Karpas-422 (cell line): ENCODE data around the gene CDK14. TPM values are rescaled to one million over a fixed set of nuclear protein-coding genes. Genes with fewer than 3 reads are reported as not detected.

Source experiments
- DNase-seq: peaks from one replicate; pipeline ENCODE4 v3.0.0-alpha.2; 2015
- H2AFZ ChIP-seq: fragments of 200-600 bp; sonication (generic); 2 replicates; pipeline ENCODE4 v1.6.1; 2014; ENCODE audit warnings: antibody characterized with exemption, low read length, mixed read lengths
- H3K27ac ChIP-seq: fragments of 200-600 bp; sonication (generic); 2 replicates; pipeline ENCODE4 v1.5.1; 2014; ENCODE audit warnings: mild to moderate bottlenecking, low read length, moderate library complexity
- H3K27me3 ChIP-seq: fragments of 200-600 bp; sonication (generic); 2 replicates; pipeline ENCODE4 v1.6.1; 2014; ENCODE audit warnings: low read length, mixed read lengths
- H3K36me3 ChIP-seq: fragments of 200-600 bp; sonication (generic); 2 replicates; pipeline ENCODE4 v1.6.1; 2014; ENCODE audit warnings: low read length, mixed read lengths; ENCODE audit not compliant: insufficient read depth
- H3K4me1 ChIP-seq: fragments of 200-600 bp; sonication (generic); 2 replicates; pipeline ENCODE4 v1.6.1; 2014; ENCODE audit warnings: mild to moderate bottlenecking, low read length, mixed read lengths
- H3K4me2 ChIP-seq: fragments of 200-600 bp; sonication (generic); 2 replicates; pipeline ENCODE4 v1.6.1; 2014; ENCODE audit warnings: low read length, low read depth, mild to moderate bottlenecking; ENCODE audit not compliant: poor library complexity, severe bottlenecking
- H3K4me3 ChIP-seq: fragments of 200-600 bp; sonication (generic); 2 replicates; pipeline ENCODE4 v1.5.1; 2014; ENCODE audit warnings: mild to moderate bottlenecking, antibody characterized with exemption, low read length, mixed read lengths
- H3K79me2 ChIP-seq: fragments of 200-600 bp; sonication (generic); 2 replicates; pipeline ENCODE4 v1.6.1; 2014; ENCODE audit warnings: mild to moderate bottlenecking, low read length, mixed read lengths
- H3K9ac ChIP-seq: fragments of 200-600 bp; sonication (generic); 2 replicates; pipeline ENCODE4 v1.6.0; 2014; ENCODE audit warnings: low read length
- H3K9me2 ChIP-seq: fragments of 200-600 bp; sonication (generic), shearing (Covaris generic); replicated peaks from 2 replicates; pipeline ENCODE4 v1.6.0; 2014; ENCODE audit warnings: mild to moderate bottlenecking, low read length, moderate library complexity; ENCODE audit not compliant: insufficient read depth
- H3K9me3 ChIP-seq: fragments of 300-700, 200-600 bp; sonication (generic); 2 replicates; pipeline ENCODE4 v1.6.1; 2014; ENCODE audit warnings: low read length, mixed read lengths
- H4K20me1 ChIP-seq: fragments of 200-600 bp; sonication (generic); 2 replicates; pipeline ENCODE4 v1.6.1; 2014; ENCODE audit warnings: mild to moderate bottlenecking, antibody characterized with exemption, low read length, low read depth; ENCODE audit not compliant: insufficient read depth
- total RNA-seq: library from RNA; depleted of rRNA; stranded (reverse); fragments of >200 nt; shearing (Covaris generic); gene quantifications from 2 replicates; pipeline ENCODE4 v1.2.3, GENCODE V29; 2014; ENCODE audit warnings: low replicate concordance

CDK14 gene
- total RNA-seq, 1 experiment from 2014 or later: 121 TPM

GRCh38 chr7:90758933-90759562 lies 162.9 kb downstream of the CDK14 start:
- Histone ChIP-seq H3K27me3 (no peaks in the 10 kb centered on the region), H3K4me1 (peaks cover 98% of the 10 kb centered on the region), H3K4me3 (no peak overlapping the region), H3K9me3 (no peaks in the 10 kb centered on the region), H2AFZ (no peak overlapping the region), H4K20me1 (no peaks in the 10 kb centered on the region), H3K79me2 (peaks cover 71% of the 10 kb centered on the region), H3K4me2 (peak overlapping the region; percentile 52), H3K9me2 (no peaks in the 10 kb centered on the region), H3K9ac (peak overlapping the region; percentile 56), H3K27ac (peak overlapping the region; percentile 93), H3K36me3 (peaks cover 4% of the 10 kb centered on the region)
- peak; percentile 48 for DNase-seq

GRCh38 chr7:90759710-90760109 lies 163.6 kb downstream of the CDK14 start:
- Histone ChIP-seq H3K4me3 (no peak overlapping the region), H3K36me3 (peaks cover 4% of the 10 kb centered on the region), H3K9me2 (no peaks in the 10 kb centered on the region), H4K20me1 (no peaks in the 10 kb centered on the region), H3K9ac (peak overlapping the region; percentile 56), H2AFZ (no peak overlapping the region), H3K79me2 (peaks cover 77% of the 10 kb centered on the region), H3K9me3 (no peaks in the 10 kb centered on the region), H3K27ac (peak overlapping the region; percentile 93), H3K4me2 (peak overlapping the region; percentile 40), H3K27me3 (no peaks in the 10 kb centered on the region), H3K4me1 (peaks cover 98% of the 10 kb centered on the region)
- DNase-seq: peak; percentile 41

DNA sequence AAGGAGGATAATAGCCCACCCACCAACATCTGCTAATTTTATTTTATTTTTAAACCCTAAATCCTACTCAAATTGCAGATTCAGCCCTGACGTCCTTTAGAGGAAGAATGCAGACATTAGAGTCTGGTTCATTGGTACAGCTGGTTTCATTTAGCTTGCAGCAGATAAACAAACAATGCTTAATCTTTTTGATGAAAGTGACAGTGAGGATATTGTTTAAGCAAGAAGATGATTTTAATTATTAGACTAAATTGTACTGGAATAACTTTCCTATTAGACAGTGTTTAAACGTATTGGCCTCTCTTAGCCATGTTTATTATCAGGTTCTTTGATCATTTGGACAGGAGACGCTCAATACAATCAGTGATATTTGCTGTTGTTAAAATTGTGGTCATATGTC lies 164.8 kb downstream of the CDK14 start:
- Histone ChIP-seq H3K9me3 (no peaks in the 10 kb centered on the region), H4K20me1 (no peaks in the 10 kb centered on the region), H3K36me3 (no peaks in the 10 kb centered on the region; the same call in 1 of the 2 replicates), H3K4me3 (no peak overlapping the region), H3K27me3 (no peaks in the 10 kb centered on the region), H3K9me2 (no peaks in the 10 kb centered on the region), H2AFZ (no peak overlapping the region), H3K27ac (peak overlapping the region; percentile 93), H3K79me2 (peaks cover 79% of the 10 kb centered on the region), H3K4me1 (peaks cover 98% of the 10 kb centered on the region), H3K9ac (peak overlapping the region; percentile 56), H3K4me2 (peak overlapping the region; percentile 40)
- peak; percentile 43 for DNase-seq

DNA sequence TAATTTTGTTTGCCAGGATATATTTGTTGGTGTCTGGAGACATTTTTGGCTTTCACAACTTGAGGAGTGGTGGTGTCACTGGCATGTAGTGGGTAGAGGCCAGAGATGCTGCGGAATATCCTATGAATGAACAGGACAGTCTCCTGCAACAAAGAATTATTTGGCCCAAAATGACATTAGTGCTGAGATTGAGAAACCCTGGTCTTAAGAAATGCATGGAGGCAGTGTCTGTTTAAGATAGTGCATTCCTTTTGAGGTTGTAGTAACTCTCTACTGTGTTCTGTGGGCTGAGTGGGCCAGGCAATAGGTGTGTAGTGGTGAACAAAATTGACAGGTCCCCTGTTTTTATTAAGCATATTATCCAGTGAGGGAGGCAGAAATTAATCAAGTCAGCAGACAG lies 165.5 kb downstream of the CDK14 start:
- H3K9ac ChIP-seq: peak overlapping the region; percentile 56
- no peaks in the 10 kb centered on the region; the same call in 1 of the 2 replicates for H3K36me3 ChIP-seq
- peak; percentile 41 for DNase-seq
- H2AFZ ChIP-seq: no peak overlapping the region
- peaks cover 98% of the 10 kb centered on the region for H3K4me1 ChIP-seq
- H3K9me3 ChIP-seq: no peaks in the 10 kb centered on the region
- no peaks in the 10 kb centered on the region for H3K27me3 ChIP-seq
- H3K79me2 ChIP-seq: peaks cover 84% of the 10 kb centered on the region
- peak overlapping the region; percentile 93 for H3K27ac ChIP-seq
- no peak overlapping the region for H3K4me3 ChIP-seq
- H3K9me2 ChIP-seq: no peaks in the 10 kb centered on the region
- H4K20me1 ChIP-seq: no peaks in the 10 kb centered on the region
- H3K4me2 ChIP-seq: peak overlapping the region; percentile 40

DNA sequence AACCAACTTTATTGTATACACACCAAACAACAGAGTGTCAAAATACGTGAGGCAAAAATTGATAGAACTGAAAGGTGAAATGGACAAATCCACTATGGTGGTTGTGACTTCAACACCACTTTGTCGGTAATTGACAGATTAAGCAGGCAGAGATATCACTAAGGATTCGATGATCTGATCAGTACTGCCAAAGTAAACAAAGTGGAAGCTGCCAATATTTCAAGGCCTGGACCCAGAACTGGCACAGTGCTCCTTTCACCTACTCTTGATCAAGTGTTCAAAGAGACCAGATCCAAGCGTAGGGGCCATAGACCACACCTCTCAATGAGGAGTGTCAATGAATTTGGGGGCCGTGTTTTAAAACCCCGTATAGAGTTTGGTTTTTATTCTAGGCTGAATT lies 167.0 kb downstream of the CDK14 start:
- Histone ChIP-seq H3K4me3 (no peak overlapping the region), H3K36me3 (peaks cover 2% of the 10 kb centered on the region; the same call in 1 of the 2 replicates), H3K4me1 (peaks cover 99% of the 10 kb centered on the region), H3K9ac (peak overlapping the region; percentile 11), H3K27ac (peak overlapping the region; percentile 93), H3K9me3 (no peaks in the 10 kb centered on the region), H3K27me3 (no peaks in the 10 kb centered on the region), H2AFZ (no peak overlapping the region), H3K9me2 (no peaks in the 10 kb centered on the region), H4K20me1 (no peaks in the 10 kb centered on the region), H3K79me2 (peaks cover 95% of the 10 kb centered on the region), H3K4me2 (peak overlapping the region; percentile 65)
- peak; percentile 44 for DNase-seq

DNA sequence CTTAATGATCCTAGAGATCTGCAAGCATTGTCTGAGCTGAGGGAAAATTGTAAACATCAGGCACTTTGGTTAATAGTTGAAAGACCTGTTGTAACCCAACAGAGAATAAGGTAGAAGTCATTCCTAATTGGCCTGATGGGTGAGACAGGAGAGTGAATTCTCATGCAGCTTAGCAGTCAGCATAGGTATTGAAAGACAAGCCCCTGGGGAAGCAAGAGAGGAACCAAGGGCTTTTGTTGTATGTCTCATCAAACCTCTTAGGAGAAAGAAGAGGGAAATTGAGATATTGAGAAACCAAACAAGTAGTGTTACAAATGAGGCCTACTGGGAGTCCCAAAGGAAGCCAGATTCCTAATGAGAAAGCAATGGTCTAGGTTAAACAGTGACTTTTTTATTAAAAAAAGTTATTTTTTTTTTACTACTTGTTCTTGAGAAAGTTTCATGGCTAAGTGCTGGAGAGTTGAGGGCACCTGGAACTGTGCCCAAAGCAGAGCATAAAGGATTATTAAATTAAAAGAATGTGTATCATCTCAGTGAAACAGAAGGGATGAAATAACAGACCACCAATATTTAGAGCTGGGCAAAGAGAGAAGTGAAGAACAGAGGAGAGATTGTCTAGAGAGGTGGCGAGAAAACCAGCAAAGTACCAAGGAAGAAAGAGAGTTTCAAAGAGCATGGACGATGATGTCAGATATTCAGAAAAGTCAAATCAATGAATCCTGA lies 168.9 kb downstream of the CDK14 start:
- H3K27ac ChIP-seq: peak overlapping the region; percentile 93
- H3K36me3 ChIP-seq: peaks cover 15% of the 10 kb centered on the region; the same call in 1 of the 2 replicates
- H3K27me3 ChIP-seq: no peaks in the 10 kb centered on the region
- no peaks in the 10 kb centered on the region for H3K9me2 ChIP-seq
- H4K20me1 ChIP-seq: no peaks in the 10 kb centered on the region
- H3K79me2 ChIP-seq: peaks cover 87% of the 10 kb centered on the region
- H3K4me1 ChIP-seq: peaks cover 86% of the 10 kb centered on the region
- peak overlapping the region; percentile 65 for H3K4me2 ChIP-seq
- DNase-seq: peak; percentile 89
- no peak overlapping the region for H2AFZ ChIP-seq
- peak overlapping the region; percentile 36 for H3K4me3 ChIP-seq
- no peaks in the 10 kb centered on the region for H3K9me3 ChIP-seq
- H3K9ac ChIP-seq: peak overlapping the region; percentile 54

DNA sequence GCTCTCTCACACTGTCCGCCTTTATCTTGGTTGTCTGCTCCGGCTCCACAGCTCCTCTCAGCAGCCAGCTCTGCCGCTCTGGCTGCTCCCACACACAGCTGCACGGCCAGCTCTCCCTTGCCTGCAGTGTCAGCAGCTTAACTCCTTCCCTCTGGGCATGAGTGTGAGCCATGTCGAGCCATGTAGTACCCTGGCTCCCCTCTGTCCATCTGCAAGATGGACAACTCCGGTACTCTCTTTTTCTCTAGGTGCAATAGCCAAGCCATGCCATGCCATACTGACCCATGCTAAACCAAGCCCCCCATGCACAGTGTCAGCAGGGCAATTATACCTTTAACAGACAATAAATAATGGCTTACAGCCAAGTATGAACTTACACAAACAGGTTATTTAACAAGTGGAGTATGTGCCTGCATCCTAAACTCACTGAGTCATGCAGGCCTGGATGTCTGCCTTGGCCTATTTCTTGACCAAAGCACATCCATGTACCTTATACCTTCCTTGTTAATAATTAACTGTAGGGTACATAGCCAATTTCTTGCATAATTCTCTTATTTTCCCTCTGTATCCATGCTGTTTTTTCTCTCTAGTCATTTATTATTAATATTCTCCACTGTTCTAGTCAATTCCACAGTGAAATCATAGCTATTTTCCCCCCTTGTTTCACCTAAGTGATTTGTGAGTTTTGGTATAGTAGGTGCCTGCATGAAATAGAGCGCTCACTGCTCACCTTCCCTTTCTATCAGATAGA lies 170.9 kb downstream of the CDK14 start:
- peak overlapping the region; percentile 50 for H3K9ac ChIP-seq
- H3K4me2 ChIP-seq: peak overlapping the region; percentile 65
- peak; percentile 57 for DNase-seq
- no peaks in the 10 kb centered on the region for H4K20me1 ChIP-seq
- H3K4me3 ChIP-seq: peak overlapping the region; percentile 30; the same call in 1 of the 2 replicates
- no peaks in the 10 kb centered on the region for H3K9me3 ChIP-seq
- H3K27ac ChIP-seq: peak overlapping the region; percentile 93
- no peaks in the 10 kb centered on the region for H3K9me2 ChIP-seq
- H2AFZ ChIP-seq: no peak overlapping the region
- H3K79me2 ChIP-seq: peaks cover 85% of the 10 kb centered on the region
- peaks cover 71% of the 10 kb centered on the region for H3K4me1 ChIP-seq
- H3K27me3 ChIP-seq: no peaks in the 10 kb centered on the region
- peaks cover 34% of the 10 kb centered on the region for H3K36me3 ChIP-seq

DNA sequence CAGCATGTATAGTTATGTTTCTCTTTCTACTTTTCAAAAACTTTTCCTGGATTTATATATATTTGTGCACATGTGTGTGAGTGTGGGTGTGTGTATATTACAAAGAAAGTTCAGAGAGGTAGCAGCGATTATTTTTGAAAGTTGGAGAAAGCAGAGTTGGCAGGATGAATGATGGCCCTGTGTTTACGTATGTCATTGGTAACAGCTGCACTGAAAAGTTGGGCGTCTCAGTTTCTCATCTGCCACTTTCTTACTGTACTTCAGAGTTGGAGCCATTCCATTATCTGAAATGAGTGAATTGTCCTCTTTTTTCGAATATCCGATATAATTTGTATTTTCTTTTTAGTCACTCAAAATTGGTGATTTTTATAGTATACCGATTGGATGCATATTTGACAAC lies 172.2 kb downstream of the CDK14 start:
- Histone ChIP-seq H3K27ac (peak overlapping the region; percentile 93), H3K4me2 (no peak overlapping the region), H2AFZ (no peak overlapping the region), H3K36me3 (peaks cover 35% of the 10 kb centered on the region), H3K79me2 (peaks cover 85% of the 10 kb centered on the region), H3K9me3 (no peaks in the 10 kb centered on the region), H3K4me3 (no peak overlapping the region), H3K9ac (no peak overlapping the region), H4K20me1 (no peaks in the 10 kb centered on the region), H3K9me2 (no peaks in the 10 kb centered on the region), H3K27me3 (no peaks in the 10 kb centered on the region), H3K4me1 (peaks cover 72% of the 10 kb centered on the region)
- DNase-seq: no peak
